Spleen (tissue), 13 donors: ENCODE data around the gene TMEM174. TPM values are rescaled to one million over a fixed set of nuclear protein-coding genes. Genes with fewer than 3 reads are reported as not detected.

ENCODE experiments used
- DNase-seq: peaks from one replicate; pipeline ENCODE4 v3.0.0-alpha.2; 2020
- H3K27ac ChIP-seq, 8 donors: fragments of 200-600 bp; sonication (generic) in 7 of 8; 1 replicate in 4 of 8; 2 replicates in 4 of 8; pipeline versions ENCODE4 v1.5.0 to v1.8.0; 2016 to 2021; ENCODE audit warnings: inconsistent platforms in 4 of 8, mild to moderate bottlenecking in 4 of 8, moderate library complexity in 1 of 8
- H3K27me3 ChIP-seq, 7 donors: fragments of 200-600 bp; sonication (generic) in 6 of 7; replicated peaks in 1 of 7; 1 replicate in 4 of 7; 2 replicates in 3 of 7; pipeline versions ENCODE4 v1.5.0 to v1.8.0; 2016 to 2021; ENCODE audit warnings: inconsistent platforms in 3 of 7, mild to moderate bottlenecking in 1 of 7
- H3K36me3 ChIP-seq, 6 donors: fragments of 200-600 bp; sonication (generic) in 5 of 6; 1 replicate in 4 of 6; 2 replicates in 2 of 6; pipeline versions ENCODE4 v1.5.0 to v1.8.0; 2016 to 2021; ENCODE audit warnings: inconsistent platforms in 2 of 6
- H3K4me1 ChIP-seq, 6 donors: fragments of 200-600 bp; sonication (generic) in 5 of 6; 1 replicate in 3 of 6; 2 replicates in 3 of 6; pipeline versions ENCODE4 v1.5.0 to v1.8.0; 2016 to 2021; ENCODE audit warnings: inconsistent platforms in 3 of 6
- H3K4me3 ChIP-seq, 8 donors: fragments of 200-600 bp; sonication (generic) in 7 of 8; 1 replicate in 4 of 8; 2 replicates in 4 of 8; pipeline versions ENCODE4 v1.5.0 to v1.8.0; 2016 to 2021; ENCODE audit warnings: inconsistent platforms in 4 of 8, mild to moderate bottlenecking in 4 of 8, moderate library complexity in 2 of 8
- H3K9me3 ChIP-seq, 8 donors: fragments of 200-600 bp; sonication (generic) in 7 of 8; 1 replicate in 4 of 8; 2 replicates in 4 of 8; pipeline versions ENCODE4 v1.5.0 to v1.8.0; 2016 to 2021; ENCODE audit warnings: inconsistent platforms in 4 of 8
- POLR2A ChIP-seq, 3 donors: fragments of 450-650 bp; IDR thresholded peaks; one replicate each; pipeline ENCODE4 v1.5.1; 2017; ENCODE audit warnings: antibody characterized with exemption in 3 of 3, mild to moderate bottlenecking in 1 of 3
- POLR2AphosphoS5 ChIP-seq, 3 donors: sonication (generic); formaldehyde crosslinking; IDR thresholded peaks; one replicate each; pipeline ENCODE4 v1.5.1; 2017; ENCODE audit warnings: antibody characterized with exemption in 3 of 3
- WGBS, 5 donors: extraction: QIAGEN DNeasy Blood & Tissue Kit in 3 of 5; methylation state at CpG; one replicate each; pipeline versions ENCODE4 v1.1.5 to v1.1.7; 2013 to 2018; 5-methylcytosine and 5-hydroxymethylcytosine counted together
- intact Hi-C: fragments of 100-400 bp; cut with DNase I; formaldehyde crosslinking; loops from one replicate; pipeline ENCODE4 v1.15.0; 2023; ENCODE audit warnings: low total_unique reads
- long read RNA-seq, 2 donors: transcript quantifications; one replicate each; lab custom pipeline, GENCODE V29; 2026
- polyA plus RNA-seq, 3 donors: library from polyadenylated mRNA; stranded (reverse); fragments of 200-250 nt; gene quantifications; one replicate each; pipeline ENCODE4 v1.2.1, GENCODE V29; 2013
- total RNA-seq, 7 donors: library from RNA; depleted of rRNA in 3 of 7; stranded (reverse); fragments of >200 nt in 3 of 7; fragmentation: NEBNext Ultra II Directional in 4 of 7; extraction: Animal tissue kit (Norgen Biotek cat#: 25700) in 4 of 7; gene quantifications; one replicate each; pipeline versions ENCODE4 v1.1.0 to v1.2.1, GENCODE V29; 2016 to 2021
- TF ChIP-seq, protein P1 (sequence below), 11 experiments: fragments of 200-600 bp in 7 of 11; fragments of 450-650 bp in 4 of 11; sonication (generic) in 4 of 11; IDR thresholded peaks in 8 of 11; conservative IDR thresholded peaks in 3 of 11; 1 replicate in 7 of 11; 2 replicates in 4 of 11; pipeline versions ENCODE4 v1.4.0 to v1.8.0; 2016 to 2021; ENCODE audit warnings: antibody characterized with exemption in 11 of 11, inconsistent platforms in 4 of 11, mild to moderate bottlenecking in 1 of 11
- donor health status: healthy with polysubstance abuse.
- donor health status: DM: no; HTN: no; CAD: no; lungs with moderate emphysema.
- donor health status: DM: no; HTN: no; CAD: no.
- donor health status: Bipolar disorder and iron deficiency.
- donor health status: healthy.
- donor health status: DM: no; HTN: no; CAD: no.
- donor health status: DM: yes; HTN: yes; CAD: no.

TMEM174 gene, protein sequence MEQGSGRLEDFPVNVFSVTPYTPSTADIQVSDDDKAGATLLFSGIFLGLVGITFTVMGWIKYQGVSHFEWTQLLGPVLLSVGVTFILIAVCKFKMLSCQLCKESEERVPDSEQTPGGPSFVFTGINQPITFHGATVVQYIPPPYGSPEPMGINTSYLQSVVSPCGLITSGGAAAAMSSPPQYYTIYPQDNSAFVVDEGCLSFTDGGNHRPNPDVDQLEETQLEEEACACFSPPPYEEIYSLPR
- total RNA-seq (not detected), polyA plus RNA-seq (not detected)
- long read RNA-seq, donor 1: 0 reads
- long read RNA-seq, donor 2: 0 reads

DNA sequence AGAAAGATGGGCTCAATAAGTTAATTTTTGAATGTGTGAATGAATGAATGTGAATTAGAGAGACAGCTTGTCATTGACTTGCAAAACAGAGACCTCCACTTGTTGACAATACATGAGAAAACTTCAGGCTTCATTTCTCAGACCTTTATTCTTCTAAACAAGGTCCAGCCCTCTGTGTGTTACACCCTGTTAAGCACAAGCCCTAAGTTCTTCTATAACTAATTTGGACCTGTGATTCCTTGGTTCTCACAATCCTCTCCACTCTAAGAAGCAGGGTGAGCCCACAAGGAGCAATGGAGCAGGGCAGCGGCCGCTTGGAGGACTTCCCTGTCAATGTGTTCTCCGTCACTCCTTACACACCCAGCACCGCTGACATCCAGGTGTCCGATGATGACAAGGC is at the start of gene TMEM174:
Gene TMEM174 (plus strand): TSS at position 243 of the 400 bp plus-strand sequence. CDS start 51 bp downstream, at position 294.
- intact Hi-C loops: no loop called here
- H3K36me3 ChIP-seq: no peaks in the 10 kb centered on the region
- TF ChIP-seq, protein P1, sequence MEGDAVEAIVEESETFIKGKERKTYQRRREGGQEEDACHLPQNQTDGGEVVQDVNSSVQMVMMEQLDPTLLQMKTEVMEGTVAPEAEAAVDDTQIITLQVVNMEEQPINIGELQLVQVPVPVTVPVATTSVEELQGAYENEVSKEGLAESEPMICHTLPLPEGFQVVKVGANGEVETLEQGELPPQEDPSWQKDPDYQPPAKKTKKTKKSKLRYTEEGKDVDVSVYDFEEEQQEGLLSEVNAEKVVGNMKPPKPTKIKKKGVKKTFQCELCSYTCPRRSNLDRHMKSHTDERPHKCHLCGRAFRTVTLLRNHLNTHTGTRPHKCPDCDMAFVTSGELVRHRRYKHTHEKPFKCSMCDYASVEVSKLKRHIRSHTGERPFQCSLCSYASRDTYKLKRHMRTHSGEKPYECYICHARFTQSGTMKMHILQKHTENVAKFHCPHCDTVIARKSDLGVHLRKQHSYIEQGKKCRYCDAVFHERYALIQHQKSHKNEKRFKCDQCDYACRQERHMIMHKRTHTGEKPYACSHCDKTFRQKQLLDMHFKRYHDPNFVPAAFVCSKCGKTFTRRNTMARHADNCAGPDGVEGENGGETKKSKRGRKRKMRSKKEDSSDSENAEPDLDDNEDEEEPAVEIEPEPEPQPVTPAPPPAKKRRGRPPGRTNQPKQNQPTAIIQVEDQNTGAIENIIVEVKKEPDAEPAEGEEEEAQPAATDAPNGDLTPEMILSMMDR (IDR thresholded peaks at IDR 0.05 in 8 of 11, conservative IDR thresholded peaks at IDR 0.05 in 3 of 11): no peak
- H3K27ac ChIP-seq: no peak within 1 kb of the TSS
- H3K27me3 ChIP-seq: peaks cover 0 to 94% (median 0%) of the 10 kb centered on the region in 7 donors
- no peak within 1 kb of the TSS for H3K4me3 ChIP-seq
- H3K9me3 ChIP-seq: peaks cover 0 to 7% (median 0%) of the 10 kb centered on the region in 8 donors
- 89 to 99% (median 94%) methylated on average over 5 of the region's 5 CpGs for WGBS, 5 donors
- peaks cover 0 to 4% (median 0%) of the 10 kb centered on the region in 6 donors for H3K4me1 ChIP-seq
- DNase-seq: no peak

DNA sequence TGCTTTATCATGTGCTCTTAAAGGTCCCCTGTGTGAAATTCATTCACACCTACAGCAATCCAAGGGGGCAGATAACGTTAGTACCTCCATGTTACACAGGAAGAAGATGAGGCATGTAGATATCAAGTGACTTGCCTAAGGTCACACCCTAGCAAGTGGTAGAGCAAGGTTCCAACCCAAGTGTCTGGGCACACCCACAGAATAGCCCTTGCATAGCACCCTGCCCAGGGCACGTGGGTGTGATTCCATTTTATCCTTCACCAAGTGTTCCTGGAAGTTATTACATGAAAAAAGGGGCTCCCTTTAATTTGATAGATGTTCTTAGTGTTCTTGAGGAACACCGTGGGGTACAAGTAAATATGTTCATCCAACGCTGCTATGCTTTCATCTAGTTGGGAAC is 47.7 kb upstream of the TMEM174 start:
- no peaks in the 10 kb centered on the region for H3K9me3 ChIP-seq
- H3K4me3 ChIP-seq: no peak overlapping the region
- TF ChIP-seq, protein P1 (IDR thresholded peaks at IDR 0.05 in 8 of 11, conservative IDR thresholded peaks at IDR 0.05 in 3 of 11): no peak
- TF ChIP-seq POLR2AphosphoS5 (IDR thresholded peaks at IDR 0.05) (no peak), POLR2A (IDR thresholded peaks at IDR 0.05) (no peak)
- H3K27ac ChIP-seq: no peak overlapping the region
- intact Hi-C loops: no loop called here
- H3K27me3 ChIP-seq: peaks cover 0 to 57% (median 14%) of the 10 kb centered on the region in 7 donors
- H3K4me1 ChIP-seq: peaks cover under 1 to 62% (median 15%) of the 10 kb centered on the region in 6 donors
- DNase-seq: no peak
- H3K36me3 ChIP-seq: peaks cover 0 to 36% (median 0%) of the 10 kb centered on the region in 6 donors
- 57 to 74% (median 64%) methylated on average over 4 of the region's 4 CpGs for WGBS, 5 donors

DNA sequence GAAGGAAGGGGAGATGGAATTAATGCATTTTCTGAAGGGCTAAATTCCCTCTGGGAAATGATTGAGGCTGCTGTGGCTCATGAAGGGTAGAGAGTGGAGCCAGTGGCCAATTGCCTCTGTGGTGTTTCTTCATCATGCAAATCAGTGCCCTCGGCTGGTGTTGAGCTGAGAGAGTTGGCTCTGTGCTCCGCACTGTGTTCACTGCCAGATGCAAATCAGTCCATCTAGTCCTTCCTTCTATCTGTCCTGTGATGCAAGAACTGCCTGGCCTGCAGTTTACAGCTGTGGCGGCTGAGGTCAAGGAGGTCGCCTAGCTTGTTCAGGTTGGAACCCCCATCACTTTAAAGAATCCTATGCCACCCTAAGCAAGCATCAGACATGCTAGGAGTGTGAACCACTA is 46.6 kb upstream of the TMEM174 start:
- no peak overlapping the region for H3K27ac ChIP-seq
- peaks cover 0 to 54% (median 13%) of the 10 kb centered on the region in 6 donors for H3K4me1 ChIP-seq
- WGBS, 5 donors: 65 to 87% (median 75%) methylated on average over 4 of the region's 4 CpGs
- peaks cover 0 to 40% (median 0%) of the 10 kb centered on the region in 6 donors for H3K36me3 ChIP-seq
- no peak overlapping the region for H3K4me3 ChIP-seq
- intact Hi-C loops: no loop called here
- TF ChIP-seq POLR2AphosphoS5 (IDR thresholded peaks at IDR 0.05): no peak
- TF ChIP-seq, protein P1 (IDR thresholded peaks at IDR 0.05 in 8 of 11, conservative IDR thresholded peaks at IDR 0.05 in 3 of 11): no peak
- peaks cover 0 to 46% (median 6%) of the 10 kb centered on the region in 7 donors for H3K27me3 ChIP-seq
- no peaks in the 10 kb centered on the region for H3K9me3 ChIP-seq
- DNase-seq: no peak

DNA sequence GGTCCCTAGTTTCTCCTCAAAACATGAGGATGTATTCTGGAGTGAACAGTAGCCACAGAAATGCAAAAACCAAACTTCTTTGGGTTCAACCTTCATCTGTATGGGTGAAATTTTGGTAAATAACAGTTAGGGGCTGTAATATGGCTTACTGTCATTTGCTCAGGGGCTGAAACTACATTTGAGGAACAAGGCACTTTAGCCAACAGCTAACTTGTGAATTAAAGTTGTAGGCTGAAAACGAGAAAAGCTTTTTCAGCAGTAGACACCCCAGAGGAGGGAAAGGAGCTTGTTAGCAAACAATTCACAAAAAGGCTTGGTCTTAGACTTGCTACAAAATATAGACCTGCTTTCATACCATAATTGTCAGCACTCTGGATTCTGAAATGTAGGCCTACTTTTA is 46.0 kb upstream of the TMEM174 start:
- Histone ChIP-seq H3K4me1 (peaks cover 0 to 54% (median 13%) of the 10 kb centered on the region in 6 donors), H3K27ac (no peak overlapping the region), H3K27me3 (peaks cover 0 to 41% (median under 1%) of the 10 kb centered on the region in 7 donors), H3K4me3 (no peak overlapping the region), H3K36me3 (peaks cover 0 to 46% (median 0%) of the 10 kb centered on the region in 6 donors), H3K9me3 (no peaks in the 10 kb centered on the region)
- intact Hi-C loops: no loop called here
- TF ChIP-seq, protein P1 (IDR thresholded peaks at IDR 0.05 in 8 of 11, conservative IDR thresholded peaks at IDR 0.05 in 3 of 11): no peak
- no peak for TF ChIP-seq POLR2A (IDR thresholded peaks at IDR 0.05)
- no peak for TF ChIP-seq POLR2AphosphoS5 (IDR thresholded peaks at IDR 0.05)
- 43 to 75% (median 64%) methylated on average over 1 of the region's 1 CpG for WGBS, 5 donors
- no peak for DNase-seq
